Stimulated activated naive CD4-positive, alpha-beta T cell (primary cell): ENCODE results near the gene MYH11.
"Not testable (repeated sequence)": the region's sequence is repeated elsewhere in the genome, so short reads cannot be mapped to it uniquely, and the experiment has no call there.

ENCODE experiments used
- DNase-seq, 6 experiments: peaks; one replicate each; lab custom pipeline; 2025; lab: John Stamatoyannopoulos, UW

MYH11 gene

DNA sequence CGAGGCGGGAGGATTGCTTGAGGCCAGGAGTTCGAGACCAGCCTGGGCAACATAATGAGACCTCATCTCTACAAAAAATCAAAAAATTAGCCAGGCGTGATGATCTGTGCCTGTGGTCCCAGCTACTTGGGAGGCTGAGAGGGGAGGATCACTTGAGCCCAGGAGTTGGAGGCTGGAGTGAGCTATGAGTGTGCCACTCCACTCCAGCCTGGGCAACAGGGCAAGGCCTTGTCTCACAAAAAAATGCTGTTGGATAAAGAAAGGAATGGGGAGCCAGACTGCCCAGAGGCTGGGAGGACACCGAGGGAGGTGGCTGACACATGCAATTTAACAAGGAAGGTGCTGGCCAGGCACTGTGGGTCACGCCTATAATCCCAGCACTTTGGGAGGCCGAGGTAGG is 47.5 kb downstream of the MYH11 start:
- DNase-seq, result not testable (repeated sequence)

DNA sequence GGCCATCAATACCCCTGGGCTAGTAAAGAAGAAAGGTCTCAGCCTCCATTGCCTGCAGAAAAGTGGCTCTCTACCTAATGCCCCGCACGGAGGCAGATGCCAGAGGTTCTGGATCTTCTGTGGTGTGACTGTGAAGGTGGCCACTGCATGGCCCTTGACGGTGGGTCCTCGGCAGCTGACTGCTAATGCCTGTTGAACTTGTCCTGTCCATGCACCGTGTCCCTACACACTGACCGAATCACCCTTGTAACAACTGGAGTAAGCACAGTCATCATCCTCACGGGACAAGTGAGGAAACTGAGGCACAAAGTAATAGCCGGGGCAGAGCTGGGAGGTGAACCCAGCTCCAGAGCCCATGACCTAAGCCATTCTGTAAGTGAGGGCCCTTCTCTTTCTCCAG is 48.8 kb downstream of the MYH11 start:
- no peak for DNase-seq

DNA sequence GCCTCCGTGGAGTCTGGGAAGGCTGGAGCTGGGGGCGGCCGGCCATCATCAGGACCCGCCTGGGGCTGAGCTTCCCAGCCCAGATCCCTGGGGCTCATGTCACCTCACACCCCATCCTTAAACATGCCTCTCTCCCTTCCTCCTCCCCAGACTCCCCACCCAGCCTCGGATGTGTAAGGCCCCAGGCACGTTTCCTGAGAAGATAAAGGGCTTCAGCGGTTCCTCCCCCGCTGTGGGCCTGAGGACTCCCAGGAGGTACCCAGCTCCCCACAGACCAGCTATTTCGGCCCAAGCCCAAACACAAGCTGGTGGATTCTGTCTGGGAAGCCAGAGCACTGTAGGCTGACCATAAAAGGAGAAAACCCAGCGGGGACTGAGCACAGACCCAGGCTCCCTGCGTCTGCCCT is 49.2 kb downstream of the MYH11 start:
- no peak for DNase-seq

DNA sequence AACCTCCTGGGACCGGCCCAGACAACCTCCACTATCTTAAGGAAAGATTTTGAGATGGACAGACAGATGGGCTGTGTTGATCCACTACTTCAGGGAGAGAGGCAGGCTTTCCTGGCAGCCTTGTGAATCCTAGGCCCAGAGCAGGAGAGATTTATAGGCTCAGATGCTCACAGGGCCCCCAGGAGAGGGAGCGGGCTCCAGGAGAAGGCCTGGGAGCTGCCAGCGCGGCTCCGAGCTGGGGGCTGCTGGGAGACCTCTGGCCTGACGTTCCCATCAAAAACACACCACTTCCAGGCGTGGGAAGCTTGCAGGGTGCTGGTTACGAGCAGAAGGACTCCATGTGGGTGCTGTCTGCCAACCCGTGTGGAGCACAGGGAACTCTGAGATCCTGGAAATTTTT is 53.2 kb downstream of the MYH11 start:
- DNase-seq, result no peak

DNA sequence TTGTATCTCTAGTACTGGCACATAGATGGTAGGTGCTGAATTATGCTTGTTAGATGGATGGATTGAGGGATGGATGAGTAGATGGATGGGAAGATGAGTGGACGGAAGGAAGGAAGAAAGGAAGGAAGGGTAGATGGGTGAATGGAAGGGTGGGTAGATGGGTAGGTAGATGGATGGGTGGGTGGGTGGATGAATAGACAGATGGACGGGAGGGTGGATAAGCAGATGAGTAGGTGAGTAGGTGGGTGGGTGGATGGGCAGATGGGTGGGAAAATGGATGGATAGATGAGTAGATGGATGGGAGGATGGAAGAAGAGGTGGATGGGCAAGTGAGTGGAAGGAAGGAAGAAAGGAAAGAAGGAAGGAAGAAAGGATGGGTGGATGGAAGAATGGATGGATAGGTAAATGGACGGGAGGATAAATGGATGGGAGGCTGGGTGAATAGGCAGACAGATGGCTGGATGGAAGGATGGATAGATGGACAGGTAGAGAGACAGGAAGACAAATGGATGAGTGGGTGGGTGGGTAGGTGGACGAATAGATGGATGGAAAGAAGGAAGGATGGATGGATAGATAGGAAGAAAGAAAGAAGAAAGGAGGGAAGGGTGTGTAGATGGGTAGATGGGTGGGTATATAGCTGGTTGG is 56.9 kb downstream of the MYH11 start:
- no peak for DNase-seq

DNA sequence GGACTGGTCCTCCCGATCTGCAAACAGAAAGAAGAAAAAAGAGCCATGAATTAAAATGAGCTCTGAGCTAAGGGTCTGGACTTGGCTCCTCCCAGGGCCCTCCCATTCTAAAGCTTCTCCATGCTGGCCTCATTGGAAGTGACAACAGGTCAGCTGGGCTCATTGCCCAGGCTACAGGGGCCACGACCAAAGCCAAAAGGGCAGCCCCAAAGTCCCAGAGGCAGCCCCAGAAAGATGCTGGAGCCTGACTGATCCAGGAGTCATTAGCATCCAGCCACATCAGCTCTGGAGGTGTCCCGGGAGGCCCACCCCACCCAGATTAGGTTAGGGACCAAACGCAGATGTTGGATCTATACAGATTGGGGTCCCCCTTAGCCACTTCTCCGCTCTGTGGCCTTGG is 58.2 kb downstream of the MYH11 start:
- no peak for DNase-seq

DNA sequence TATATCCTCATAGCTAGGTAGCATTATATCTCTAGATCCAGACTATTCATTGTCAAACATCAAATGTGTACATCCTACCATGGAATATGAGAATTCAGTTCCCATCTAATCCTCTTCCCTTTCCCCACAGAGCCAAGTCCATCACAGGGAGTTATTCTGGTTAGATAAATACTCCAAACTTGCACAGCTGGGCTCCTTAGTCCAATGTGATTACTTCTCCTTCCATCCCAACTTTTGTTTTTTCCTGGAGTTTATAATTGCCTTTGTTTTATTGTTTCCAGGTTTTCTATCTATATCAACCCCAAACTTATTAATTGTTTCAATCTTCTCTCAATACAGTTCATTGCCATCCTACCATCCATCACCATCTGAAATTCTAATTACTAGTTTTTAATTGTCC is 59.9 kb downstream of the MYH11 start:
- DNase-seq, result no peak

DNA sequence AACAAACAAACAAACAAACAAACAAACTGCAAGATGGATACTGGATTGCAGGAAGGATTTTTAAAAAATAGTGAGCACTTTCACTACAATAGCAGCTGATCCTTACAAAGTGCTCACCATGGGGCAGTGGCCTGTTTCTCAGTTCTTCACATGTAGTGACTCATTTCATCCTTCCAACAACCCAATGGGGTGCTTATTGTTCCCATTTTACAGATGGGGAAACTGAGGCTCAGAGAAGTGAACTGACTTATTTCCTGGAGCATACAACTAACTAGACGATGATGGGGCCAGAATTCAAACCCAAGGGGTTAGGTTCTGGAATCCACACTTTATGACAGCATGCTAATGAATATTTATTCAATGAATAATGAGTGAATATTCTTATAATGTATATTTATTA is 61.2 kb downstream of the MYH11 start:
- DNase-seq, result no peak

DNA sequence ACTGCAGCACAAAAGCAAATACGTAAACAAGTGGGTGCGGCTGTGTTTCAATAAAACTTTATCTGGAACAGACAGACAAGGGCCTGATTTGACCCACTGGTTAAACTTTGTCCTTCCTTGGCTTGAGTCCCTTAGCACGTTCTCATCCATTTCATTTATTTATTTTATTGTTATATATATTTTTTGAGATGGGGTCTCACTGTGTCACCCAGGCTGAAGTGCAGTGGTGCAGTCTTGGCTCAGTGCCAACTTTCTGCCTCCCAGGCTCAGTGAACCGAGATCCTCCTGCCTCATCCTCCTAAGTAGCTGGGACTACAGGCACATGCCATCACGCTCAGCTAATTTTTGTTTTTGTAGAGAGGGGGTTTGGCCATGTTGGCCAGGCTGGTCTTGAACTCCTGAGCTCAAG is 64.3 kb downstream of the MYH11 start:
- DNase-seq, result no peak

DNA sequence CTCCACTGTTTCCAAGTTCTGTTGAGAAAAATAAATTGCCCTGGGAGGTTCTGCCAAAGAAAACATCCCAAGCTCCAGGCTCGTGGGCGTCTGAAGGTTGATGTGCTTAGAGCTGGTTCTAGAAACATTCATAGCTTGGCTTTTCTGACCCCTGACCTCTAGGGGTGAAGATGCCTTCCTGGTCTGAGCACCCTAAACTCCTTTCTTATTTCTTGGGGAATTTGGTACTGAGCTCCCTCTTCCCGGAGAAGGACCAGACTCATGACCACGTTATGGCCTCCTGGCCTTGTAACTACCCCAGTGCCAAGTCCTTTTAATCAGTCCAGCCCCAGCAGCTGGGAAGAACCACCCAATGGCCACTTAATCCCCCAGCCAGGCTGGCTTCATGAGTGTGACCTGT is 66.4 kb downstream of the MYH11 start:
- DNase-seq, result no peak

DNA sequence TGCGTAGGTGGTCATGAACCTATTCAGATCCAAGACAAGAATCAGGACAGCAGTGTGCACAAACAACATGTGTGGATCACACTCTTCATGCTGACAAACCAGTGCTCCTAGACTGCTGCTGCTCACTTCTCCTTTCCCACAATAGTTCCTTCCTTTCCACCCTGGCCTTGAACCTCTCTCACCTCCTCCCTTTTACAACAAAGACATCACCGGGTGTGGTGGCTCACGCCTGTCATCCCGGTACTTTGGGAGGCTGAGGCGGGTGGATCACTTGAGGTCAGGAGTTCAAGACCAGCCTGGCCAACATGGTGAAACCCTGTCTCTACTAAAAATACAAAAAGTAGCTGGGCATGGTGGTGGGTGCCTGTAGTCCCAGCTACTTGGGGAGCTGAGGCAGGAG is 67.0 kb downstream of the MYH11 start:
- not testable (repeated sequence) for DNase-seq

DNA sequence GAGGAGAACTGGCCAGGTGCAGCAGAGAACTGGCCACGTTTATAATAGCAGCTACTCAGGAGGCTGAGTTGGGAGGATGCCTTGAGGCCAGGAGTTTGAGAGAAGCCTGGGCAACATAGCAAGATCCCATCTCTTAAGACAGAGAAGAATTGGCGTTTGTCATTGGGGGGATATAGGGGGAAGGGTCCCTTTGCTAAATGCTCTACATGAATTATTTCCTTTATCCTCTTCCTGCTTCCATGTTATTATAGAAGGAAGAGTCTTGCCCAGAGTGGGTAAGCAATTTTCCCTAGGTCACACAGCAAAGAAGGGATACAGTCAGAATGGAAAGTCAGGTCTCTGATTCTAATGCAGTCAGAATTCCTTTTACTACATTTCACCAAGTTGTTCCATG is 68.0 kb downstream of the MYH11 start:
- no peak for DNase-seq

DNA sequence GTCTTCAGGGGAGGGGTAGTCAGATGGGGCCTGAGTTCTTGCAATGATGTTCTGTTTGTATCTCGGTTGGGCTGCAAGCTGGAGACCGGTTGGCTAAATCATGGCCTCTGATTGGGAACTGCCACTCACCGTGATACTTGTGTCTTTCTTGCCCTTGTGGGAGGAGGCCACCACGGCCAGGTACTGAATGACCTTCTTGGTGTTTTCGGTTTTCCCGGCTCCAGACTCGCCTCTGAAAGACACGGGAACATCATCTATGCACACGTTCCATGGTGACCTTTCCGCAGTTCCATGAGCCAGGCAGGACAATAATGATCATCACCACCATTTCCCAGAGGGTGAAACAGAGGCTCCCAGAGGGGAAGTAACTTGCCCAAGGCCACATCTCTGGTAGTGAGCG is 70.3 kb downstream of the MYH11 start:
- DNase-seq, result no peak

DNA sequence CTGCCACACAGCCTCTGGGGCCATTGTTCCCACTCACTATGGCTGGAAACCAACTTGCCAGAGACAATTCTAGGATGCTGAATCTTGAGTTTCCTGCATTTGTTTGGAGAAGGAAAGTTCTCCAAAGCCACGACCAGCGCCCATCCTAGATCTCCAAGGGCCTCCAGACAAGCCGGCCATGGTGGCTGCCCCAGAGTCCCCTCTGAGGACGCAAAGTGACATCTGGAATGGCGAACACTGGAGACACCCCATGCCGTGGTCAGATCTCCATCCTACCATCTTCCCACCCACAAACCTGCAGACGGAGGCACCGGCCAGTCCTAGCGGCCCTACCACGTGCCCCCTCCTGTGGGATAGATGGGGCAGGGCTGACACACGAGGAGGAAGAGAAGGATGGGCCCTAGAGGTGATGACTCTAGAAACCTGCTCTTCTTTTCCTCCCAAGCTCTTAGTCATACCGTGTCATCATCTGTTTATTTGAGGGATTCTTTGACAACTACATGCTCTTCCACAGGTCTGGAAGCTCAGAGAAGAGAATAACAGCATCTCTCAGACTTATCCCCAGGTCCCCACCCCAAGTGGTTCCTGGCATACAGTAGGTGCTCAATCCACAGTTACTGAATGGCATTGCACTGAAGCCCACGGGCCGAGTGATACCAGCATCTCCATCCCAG is 71.3 kb downstream of the MYH11 start:
- no peak for DNase-seq

DNA sequence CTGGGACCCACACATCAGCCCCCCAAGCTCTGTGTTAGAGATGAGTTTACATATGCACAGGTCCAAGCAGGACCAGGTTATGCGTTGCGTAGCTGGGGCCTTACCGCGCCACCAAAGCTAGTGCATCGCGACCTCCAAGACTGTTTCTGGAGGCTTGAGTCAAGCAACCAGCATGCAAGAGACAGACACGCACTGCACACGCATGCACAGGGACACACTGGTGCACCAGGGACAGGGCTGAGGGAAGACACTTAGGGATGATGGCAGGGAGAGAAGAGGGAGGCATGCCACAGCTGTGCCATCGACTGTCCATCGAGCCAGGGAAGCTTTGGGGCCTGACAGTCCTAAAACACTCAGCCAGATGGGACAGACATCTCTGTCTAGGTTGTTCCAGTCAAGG is 72.8 kb downstream of the MYH11 start:
- no peak for DNase-seq

DNA sequence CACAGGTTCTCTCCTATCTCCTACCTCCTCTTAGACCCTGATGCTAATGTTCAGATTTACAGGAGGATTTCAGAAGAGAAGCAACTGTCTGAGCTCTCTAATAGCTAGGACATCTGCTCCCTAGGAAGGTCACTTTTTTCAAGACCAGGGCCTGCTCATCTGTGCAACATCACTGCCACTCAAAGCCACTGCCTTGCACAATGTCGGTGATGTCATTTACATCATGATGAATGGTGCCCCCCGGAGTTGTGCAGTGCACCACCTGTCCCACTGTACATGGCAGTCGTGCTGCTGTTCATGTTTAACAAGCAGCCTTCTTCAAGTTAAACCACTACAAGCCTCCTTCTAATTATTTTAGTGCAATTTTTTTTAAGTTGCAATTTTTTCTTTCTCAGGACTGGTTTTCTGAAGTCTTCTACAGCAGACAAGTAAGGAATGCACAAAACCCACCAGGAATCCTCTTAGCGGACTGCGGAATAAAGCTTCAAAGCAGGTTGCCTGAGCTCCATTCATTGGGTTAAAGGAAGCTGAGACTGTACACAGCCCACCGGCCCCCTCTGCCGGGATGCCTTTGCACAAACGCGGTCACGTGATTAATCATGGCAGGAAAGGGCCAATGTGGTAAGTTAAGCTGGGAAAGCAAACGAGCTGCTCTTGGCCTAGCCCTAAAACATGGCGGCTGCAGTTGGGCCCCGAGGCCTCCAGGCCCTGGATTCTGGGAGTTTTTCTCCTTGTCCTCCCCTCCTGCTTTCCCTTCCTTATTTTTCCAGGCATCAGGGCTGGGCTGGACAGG is 74.1 kb downstream of the MYH11 start:
- no peak for DNase-seq

DNA sequence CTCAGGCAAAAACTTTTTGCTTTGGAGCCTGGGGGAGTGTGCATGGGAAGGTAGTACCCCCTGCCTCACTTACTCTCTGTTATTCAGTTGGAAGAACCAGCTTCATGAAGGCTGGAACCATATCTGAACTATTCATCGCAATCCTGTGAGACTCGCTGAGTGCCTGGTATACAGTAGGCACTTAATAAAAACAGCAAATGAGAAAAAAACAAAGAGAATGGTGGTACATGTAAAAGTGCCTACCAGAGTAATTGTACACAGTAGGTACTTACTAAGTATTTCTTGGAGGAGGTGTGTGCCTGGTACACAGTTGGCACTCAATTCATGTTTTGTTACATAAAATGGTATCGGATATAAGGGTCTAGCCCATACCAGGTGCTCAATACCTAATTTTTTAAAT is 75.2 kb downstream of the MYH11 start:
- no peak for DNase-seq

DNA sequence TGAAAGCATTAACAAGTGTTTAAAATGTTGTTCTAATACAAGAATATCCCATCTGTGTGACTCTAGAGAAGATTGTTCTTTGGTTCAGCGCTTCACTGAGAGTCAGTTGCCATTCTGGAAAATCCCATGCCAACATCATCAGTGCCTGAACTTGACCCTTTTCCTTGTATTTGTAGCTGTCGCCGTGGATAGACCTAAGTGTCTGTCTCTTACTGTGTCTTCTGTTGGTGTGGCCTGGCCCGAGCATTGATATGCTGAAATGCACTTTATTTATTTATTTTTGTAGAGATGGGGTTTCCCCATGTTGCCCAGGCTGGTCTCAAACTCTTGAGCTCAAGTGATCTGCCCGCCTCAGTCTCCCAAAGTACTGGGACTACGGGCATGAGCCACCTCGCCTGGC is 76.0 kb downstream of the MYH11 start:
- no peak for DNase-seq

DNA sequence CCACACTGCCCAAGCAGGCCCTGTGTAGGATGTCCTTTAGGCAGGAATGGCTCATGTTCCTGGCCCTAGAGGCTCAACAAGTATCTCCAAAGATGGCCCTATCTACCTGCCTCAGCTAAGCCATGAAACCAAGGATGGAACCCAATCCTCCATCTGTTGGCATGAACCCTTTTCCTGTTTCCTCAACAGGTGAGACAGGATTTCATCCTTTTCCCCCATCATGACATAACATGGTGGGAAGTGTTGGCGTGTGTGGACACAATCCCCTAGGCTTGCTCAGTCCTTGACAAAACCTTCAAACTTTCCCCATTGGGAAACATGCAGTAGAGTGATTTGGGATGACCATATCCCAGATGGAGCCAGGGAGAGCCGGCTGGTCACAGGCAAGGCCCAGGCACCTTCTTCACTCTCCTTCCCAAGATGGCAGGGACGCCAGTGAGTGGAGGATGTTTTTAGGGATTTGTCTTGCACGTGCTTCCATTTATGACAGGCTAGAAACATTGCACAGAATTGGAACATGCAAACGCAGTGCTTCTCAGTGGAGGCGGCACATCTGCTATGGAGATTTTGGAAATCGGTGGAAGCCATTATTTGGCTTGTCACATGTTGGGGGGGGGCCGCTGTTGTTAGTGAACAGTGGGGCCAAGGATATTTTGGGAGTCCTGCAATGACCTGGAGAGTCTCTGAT is 77.0 kb downstream of the MYH11 start:
- no peak for DNase-seq

DNA sequence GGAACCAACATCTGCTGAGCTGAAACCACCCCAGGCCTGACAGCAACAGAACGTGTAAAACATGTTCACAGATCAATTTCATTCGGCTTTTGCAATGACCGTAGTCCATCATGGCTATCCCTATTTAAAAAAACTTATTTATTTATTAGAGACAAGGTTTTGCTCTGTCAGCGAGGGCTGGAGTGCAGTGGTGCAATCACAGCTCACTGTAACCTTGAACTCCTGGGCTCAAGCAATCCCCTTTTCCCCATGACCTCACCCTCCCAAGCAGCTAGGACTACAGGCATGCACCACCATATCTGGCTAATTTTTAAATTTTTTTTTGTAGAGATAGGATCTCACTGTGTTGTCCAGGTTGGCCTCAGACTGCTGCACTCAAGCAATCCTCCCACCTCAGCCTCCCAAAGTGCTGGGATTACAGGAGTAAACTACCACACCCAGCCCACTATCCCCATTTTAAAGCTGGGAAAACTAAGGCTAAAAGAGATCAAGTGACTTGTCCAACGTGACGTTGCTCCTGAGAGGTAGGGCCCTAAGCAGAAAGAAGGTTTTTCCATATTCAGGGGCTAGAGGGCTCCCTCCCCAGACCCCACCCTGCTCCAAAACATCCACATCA is 77.7 kb downstream of the MYH11 start:
- DNase-seq, result no peak

DNA sequence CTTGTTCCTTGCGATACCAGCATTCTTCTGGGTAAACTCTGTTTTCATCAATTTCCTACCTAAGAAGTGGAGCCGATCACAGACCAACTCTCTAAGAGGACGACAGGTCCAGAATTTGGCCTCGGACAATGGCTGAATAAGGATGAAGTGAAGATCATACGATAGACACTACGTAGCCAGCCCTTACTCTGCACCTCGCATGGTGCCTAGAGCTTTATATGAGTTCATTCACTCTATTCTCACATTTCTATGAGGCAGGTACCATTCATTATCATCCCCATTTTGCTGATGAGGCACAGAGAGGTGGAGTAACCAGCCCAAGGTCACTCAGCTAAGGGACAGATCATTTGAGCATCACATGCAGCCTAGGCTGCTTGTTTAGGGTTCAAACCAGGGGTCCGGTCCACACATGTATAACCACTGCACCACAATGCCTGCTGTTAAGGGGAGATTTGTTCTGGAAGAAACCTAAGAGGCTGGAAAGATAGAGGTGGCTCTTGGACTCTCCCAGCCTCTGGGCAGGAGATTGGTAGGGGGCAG is 78.6 kb downstream of the MYH11 start:
- no peak for DNase-seq
